Activated CD4-positive, alpha-beta T cell treated with anti-CD3 and anti-CD28 coated beads, Interleukin-2, amount 50 U/mL, for 16 hours (primary cell): Measurements from ENCODE around the gene TRRAP.

Experiments
- DNase-seq: peaks from one replicate; pipeline ENCODE4 v3.0.0-alpha.2; 2020

Gene TRRAP

DNA sequence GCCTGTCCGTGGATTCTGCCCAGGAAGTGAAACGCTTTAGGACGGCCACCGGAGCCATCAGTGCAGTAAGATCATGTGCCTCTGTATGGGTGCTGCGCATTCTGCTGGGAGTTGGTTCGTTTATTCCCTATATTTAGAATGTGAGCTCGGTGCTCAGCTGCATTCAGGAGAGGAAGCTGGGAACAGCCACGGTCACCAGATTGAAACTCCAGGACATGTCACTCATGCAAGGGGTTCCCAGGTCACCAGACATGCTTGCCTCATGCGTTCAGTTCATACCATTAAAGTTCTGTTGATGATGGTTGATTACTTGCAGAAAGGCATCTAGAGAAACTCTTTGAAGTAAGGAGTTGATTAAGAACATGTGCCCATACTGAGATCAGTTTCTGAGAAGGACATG, 78.1 kb downstream of the TRRAP start:
- DNase-seq = no peak

DNA sequence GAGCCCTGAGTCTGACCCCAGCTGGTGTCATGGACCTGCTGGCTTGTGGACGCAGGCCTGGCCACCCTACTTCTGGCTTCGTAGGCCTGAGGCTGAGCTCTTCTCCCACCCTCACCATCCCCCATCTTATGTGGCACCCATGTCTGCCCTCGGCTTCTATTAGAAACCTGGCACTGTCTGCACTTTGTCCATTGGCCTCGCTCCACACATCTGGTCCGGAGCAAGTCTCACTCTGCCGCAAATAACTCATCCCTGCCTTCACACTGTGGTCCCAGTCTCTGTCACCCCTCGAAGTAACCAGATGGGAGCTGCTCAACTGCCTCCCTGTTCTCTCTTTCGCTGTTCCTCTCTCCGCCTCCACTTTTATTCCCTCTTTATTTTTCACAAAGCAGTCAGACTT, 78.6 kb downstream of the TRRAP start:
- DNase-seq = no peak

DNA sequence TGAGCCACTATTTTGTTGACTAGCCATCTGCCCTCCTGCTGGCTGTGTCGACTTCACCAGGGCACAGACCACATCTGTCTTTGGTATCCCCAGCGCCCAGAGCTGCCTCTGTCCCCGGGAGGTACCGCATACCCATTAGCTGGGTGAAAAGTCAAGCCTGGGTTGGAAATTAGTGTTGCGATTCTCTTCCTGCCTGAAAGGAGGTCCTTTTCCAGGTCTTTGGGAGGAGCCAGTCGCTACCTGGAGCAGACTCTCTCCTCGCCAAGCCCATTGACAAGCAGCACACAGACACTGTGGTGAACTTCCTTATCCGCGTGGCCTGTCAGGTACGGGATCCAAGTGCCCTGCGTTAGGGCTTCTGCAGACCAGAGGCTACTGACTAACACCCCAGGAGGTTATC, 79.4 kb downstream of the TRRAP start:
- DNase-seq = no peak

DNA sequence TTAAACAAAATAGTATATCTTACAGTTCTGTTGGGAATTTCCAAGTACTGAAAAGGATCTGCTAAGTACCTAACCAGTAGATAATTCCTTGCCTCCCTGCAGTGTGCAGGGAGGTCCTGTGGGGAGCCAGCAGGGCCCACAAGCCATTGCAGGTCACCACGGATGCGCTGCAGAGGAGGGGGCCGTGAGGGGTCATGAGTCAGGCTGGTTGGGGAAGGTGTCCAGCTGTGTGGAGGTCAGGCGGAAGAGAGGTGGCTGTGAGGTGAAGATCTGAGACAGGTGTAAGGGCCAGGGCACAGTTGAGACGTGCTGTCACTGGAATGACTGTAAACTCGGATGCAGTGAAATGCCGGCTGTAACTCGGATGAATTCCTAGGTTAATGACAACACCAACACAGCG, 80.6 kb downstream of the TRRAP start:
- DNase-seq = no peak

DNA sequence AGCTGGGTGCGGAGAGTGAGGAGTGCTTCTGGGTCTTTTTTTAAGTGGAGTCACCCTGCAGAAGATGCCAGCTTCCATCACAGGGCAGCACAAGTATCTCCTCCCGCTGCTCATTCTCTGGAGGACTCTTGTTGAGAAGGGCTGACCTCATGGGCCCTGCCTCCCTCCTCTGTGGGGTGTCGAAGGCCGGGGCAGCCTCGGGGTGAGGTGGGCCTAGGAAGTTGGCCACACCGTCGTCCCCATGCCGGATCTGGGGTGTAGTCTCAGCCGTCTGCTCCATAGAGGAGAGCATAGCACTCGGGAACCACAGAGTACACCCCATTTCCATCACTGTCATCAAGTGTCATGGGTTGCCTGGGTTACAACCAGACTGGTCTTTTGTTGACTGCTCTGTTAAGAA, 85.0 kb downstream of the TRRAP start:
- no peak for DNase-seq

DNA sequence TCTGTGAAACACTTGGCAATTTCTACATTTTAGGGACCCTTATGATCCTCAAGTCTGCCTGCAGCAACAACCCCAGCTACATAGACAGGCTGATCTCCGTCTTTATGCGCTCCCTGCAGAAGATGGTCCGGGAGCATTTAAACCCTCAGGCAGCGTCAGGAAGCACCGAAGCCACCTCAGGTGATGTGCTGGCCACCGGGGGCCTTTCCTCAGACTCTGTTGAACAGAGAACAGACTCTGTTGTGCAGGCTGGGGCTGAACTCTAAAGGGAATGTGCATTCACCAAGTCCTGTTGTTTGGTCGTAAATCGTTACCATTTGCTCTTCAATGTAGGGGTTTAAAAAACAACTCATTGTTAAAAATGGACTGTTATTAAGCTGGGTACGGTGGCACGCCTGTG, 86.3 kb downstream of the TRRAP start:
- DNase-seq = no peak

DNA sequence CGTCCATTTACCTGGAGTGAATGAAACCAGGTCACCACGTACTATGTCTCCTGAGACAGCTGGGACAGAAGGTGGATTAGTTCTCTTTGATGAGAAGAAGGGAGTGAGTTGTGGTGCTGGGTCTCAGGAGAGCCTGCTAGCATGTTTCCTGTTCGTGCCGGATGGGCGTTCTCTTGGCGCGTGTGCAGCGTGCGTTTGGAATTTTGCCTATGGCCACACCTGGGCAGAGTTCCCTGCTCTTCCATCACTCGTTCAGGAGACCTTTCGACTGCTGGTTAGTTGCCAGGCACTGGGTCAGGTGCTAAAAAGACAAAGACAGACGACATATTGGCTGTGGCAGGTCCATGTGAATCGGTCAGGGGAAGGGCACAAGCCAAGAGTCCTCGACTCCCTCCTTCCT, 90.3 kb downstream of the TRRAP start:
- no peak for DNase-seq

DNA sequence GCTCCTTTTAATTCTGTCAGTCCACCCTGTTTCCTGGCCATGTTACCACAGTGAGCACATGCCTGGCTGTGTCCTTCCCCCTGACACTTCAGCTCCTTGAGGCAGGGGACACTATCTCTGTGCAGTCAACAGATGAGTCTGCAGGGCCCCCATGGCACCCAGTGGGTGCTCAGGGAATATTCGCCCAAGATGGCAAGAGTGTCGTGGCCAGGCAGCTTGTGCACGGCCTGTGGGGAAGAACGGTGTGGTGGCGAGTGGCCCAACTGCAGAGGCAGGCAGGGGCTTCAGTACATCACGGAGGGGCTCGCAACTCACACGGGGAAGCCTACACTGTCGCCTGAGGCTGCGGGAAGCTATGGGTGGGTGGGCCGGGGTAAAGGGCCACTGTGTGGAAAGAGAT, 91.1 kb downstream of the TRRAP start:
- no peak for DNase-seq

DNA sequence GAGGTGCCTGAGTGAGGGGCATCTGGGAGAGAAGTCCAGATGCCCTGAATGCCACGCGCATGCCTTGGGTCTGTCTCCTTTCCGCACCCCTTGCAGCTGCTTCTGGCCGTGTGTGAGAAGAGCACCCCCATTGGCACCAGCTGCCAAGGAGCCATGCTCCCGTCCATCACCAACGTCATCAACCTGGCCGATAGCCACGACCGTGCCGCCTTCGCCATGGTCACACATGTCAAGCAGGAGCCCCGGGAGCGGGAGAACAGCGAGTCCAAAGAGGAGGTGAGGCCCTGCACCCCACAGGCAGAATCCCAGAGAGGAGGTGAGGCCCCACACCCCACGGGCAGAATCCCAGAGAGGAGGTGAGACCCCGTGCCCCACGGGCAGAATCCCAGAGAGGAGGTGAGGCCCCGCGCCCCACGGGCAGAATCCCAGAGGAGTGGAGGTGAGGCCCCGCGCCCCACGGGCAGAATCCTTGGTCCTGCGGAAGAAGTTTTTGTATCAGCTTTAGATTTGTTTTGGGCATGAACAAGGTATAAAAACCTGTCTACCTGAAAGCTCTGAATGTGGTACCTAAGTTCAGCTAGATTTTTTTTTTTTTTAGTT, 91.8 kb downstream of the TRRAP start:
- no peak for DNase-seq

DNA sequence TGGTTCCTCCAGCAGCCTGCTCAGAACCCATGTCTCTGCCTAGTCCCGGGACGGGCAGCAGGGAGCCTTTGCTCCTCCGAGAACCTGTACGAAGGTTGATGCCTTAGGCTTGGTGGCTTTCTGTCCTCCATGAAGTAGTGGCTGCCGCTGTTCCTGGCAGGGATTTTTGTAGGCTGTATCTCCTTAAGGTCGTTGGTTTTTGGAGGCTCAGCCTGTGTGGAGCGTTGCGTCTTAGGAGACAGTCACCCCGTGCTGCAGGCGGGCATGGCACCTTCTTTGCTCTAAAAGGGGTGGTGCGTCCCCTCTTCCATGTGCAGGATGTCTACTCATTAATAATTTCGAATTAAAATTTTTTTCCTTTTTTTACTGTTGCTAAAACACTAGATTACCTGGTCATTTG, 92.5 kb downstream of the TRRAP start:
- no peak for DNase-seq

DNA sequence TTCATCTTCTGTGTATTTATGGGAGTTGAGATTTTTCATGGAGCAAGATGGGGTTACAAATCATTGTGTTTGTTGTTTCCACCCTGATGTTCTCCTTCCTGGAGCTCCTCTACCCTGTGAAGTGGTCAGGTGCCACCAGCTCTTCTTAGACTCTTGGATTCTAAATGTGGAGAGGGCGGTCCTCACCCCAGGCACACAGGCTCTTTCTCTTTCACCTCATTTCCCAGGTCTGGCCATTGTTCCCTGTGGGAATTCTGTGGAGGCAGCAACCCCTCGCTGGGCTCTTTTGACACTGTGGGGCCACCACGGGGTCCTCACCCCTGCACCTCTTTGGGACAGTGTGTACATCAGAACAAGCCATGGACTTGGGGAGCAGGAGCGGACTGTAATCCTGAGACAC, 95.9 kb downstream of the TRRAP start:
- DNase-seq = no peak

DNA sequence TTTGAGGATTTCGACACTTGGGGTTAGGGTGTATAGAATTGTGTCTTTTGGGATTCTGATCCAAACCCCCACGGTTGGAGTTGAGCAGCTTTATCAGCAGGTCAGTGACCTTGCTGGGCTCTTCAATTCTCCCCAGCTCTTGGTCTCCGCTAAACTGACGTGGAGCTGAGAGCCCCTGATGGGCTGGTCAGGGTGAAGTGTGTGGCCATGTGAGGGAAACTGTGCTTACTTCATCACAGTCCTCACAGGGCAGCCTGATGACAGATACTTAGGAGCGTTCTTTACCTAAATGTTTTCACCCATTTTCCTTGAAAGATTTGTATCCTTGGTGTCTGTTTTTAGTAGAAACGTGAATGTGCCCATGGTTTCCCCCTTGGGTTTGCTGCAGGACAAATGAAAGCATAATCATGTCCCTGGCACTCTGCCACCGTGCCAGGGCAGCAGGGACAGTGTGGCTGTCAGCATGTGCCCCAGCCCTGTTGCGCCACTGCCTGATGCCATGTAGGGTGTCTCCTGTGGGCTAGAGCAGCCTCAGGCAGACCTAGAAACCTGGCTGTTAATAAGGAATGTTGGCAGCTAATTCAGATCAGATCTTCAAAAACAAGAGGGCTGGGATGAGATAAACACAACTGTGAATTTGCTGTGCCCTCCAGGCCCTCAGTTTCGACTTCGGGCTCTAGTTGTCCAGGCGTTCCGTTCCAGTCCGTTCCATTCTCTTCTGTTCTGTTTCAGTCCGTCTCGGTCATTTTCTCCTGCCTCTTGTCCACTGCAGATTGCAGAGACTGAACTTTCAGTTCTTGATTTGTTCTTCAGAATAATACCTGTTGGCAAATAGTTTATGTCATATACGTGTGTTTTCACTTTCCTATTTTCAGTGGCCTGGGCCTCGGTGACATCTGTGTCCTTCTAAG, 96.8 kb downstream of the TRRAP start:
- no peak for DNase-seq

DNA sequence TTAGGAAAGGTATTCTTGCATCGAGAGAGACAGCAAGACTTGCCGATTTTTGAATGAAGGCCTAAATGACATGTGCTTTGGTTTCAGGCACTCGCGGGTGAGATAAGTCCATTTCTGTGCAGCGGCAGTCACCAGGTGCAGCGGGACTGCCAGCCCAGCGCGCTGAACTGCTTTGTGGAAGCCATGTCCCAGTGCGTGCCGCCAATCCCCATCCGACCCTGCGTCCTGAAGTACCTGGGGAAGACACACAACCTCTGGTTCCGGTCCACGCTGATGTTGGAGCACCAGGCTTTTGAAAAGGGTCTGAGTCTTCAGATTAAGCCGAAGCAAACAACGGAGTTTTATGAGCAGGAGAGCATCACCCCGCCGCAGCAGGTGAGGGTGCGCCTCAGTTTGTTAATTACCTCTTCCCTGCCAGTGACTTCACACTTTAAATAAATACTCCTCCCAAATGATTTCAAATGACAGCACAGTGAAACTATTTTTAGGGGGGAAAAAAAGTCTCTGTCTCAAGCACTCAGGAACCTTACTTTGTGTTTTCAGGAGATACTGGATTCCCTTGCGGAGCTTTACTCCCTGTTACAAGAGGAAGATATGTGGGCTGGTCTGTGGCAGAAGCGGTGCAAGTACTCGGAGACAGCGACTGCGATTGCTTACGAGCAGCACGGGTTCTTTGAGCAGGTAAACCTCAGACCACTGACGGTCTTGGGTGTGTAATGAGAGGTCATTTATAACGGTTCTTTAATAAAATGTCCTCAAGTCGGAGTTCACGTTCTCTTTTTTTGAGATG, 98.3 kb downstream of the TRRAP start:
- no peak for DNase-seq

DNA sequence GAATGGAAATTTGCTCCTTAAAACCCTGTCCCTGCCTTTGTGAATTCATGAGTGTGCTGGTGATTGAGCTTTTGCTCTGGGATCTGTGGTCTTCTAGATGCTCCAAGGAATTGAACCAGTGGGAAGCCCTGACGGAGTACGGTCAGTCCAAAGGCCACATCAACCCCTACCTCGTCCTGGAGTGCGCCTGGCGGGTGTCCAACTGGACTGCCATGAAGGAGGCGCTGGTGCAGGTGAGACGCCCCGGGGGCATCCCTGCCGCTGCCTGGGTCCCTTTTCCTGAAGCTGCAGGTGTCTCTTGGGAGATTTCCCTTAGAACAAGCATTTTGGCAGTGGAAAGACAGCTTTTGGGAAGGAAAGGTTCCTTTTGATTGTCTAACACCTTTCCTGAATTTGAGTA, 100.3 kb downstream of the TRRAP start:
- no peak for DNase-seq

DNA sequence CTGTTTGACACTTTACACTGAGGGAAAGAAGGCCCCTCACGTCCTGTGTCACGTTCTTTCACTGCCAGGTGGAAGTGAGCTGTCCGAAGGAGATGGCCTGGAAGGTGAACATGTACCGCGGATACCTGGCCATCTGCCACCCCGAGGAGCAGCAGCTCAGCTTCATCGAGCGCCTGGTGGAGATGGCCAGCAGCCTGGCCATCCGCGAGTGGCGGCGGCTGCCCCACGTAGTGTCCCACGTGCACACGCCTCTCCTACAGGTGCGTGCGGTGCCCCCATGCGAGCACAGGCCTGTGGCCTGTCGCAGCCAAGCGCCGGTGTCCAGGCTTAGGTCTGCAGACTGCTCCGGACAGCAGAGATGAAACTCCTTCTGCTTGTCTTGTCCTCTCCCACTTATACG, 103.4 kb downstream of the TRRAP start:
- DNase-seq = no peak

DNA sequence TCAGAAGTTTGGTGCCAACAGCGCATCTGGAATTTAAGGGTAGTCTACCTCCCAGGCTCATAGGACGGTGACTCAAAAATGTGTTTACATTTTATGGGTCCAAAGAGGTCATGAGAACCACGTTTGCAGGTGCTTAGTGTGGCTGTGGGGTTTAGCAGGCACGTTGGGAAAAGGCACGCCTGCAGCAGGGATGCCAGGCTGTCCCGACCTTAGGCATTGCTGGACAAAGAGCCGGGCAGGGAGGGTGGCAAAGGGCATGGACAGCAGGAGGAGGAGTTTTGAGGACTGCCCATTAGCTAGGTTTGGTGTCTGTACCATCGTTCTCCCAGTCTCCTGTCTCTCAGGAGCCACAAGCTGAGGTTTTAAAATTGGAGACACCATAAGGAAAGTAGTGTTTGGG, 104.4 kb downstream of the TRRAP start:
- no peak for DNase-seq

DNA sequence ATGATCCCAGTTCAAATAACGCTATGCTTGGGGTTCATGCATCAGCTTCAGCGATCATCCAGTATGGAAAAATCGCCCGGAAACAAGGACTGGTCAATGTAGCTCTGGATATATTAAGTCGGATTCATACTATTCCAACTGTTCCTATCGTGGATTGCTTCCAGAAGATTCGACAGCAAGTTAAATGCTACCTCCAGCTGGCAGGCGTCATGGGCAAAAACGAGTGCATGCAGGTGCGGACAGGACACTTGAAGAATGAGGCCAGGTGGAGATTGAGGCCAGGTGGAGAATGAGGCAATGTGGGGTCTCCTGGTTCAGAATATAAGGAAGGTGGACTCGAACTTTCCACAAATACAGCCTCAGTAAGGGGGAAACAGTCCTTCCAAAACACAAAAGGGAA, 105.8 kb downstream of the TRRAP start:
- no peak for DNase-seq

DNA sequence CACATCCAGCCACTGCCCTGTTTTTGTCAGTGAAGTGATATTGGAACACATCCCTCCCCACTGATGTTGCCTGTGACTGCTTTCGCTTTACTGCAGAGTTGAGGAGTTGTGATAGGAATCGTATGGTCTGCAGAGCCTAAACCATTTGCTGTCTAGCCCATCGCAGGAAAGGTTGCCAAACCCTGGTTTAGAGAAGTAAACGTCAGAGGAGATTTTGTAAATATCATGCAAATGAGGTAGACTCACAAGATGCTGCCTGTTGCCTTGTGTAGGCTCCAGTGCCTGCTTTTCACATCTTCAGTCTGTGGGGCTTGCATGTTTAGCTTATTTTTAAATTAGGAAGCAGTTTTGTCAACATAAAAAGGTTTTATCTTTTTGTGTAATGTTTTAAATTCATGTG, 107.1 kb downstream of the TRRAP start:
- DNase-seq = no peak

DNA sequence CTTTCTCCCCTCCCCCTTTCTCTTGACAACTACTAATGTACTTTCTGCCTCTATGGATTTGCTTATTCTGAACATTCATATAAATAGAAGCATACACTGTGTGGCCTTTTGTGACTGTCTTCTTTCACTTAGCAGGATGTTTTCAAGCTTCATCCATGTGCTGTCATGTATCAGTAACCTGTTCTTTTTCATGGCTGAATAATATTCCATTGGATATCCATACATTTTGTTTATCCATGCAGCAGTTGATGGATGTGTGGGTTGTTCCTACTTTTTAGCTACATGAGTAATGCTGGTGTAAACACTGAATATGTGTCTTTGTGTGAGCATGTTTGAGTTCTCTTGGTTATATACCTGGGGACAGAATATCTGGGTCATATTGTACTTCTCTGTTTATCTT, 107.6 kb downstream of the TRRAP start:
- no peak for DNase-seq

DNA sequence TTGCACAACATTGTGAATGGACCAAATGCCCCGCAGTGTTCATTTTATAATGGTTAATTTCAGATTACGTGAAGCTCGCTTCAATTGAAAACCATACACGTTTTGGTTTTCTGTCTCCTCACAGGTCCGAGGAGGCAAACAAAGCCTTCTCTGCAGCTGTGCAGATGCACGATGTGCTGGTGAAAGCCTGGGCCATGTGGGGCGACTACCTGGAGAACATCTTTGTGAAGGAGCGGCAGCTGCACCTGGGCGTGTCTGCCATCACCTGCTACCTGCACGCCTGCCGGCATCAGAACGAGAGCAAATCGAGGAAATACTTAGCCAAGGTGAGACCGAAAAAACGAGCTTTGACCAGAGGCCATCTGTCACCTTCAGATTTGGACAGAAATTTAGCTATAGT, 110.3 kb downstream of the TRRAP start:
- no peak for DNase-seq

DNA sequence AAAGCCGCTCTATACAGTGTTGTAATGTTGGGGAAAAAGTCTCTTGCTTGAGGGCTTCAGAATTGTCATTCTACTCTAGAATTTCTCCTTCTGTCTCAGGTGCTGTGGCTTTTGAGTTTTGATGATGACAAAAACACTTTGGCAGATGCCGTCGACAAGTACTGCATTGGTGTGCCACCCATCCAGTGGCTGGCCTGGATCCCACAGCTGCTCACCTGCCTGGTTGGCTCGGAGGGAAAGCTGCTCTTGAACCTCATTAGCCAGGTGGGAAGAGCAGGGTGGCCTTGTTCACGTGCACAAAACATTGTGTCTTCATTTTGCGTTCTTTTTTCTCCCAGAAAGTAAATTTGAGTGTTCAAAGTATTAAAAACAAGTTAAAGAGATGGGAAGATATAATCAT, 112.0 kb downstream of the TRRAP start:
- DNase-seq = no peak

DNA sequence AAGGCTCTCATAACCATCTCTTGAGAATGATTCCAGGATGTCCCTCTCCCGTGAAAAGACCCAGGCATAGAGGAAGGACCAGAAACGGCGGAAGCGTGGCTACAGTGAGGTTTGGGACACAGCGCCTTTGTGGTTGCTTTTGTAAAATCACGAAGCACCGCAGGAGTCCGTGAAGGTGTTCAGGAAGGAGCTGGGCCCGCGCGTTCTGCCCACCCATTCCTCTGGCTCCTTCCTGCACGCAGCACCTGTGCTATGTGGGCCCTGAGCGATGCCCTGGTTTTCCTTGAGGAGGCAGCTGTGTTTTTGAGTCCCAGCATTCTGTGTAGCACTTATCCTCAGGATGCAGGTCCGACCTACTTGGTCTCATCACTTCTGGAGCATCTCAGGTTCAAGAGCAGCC, 112.8 kb downstream of the TRRAP start:
- no peak for DNase-seq

DNA sequence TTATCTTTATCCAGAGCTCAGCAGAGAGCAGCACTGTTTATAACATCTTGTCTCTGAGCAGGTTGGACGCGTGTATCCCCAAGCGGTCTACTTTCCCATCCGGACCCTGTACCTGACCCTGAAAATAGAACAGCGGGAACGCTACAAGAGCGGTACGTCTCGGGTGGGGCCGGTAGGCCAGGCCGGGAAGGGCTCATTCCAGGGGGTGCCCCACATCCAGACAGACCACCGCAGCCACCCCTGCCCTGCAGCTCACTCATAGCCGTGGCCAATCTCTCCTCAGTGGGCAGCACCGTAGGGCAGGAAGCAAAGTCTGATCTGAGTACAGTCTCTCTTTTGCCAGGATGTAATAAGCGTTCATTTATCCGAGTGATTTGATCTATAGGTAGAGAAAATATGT, 113.7 kb downstream of the TRRAP start:
- no peak for DNase-seq
